HG03439 (cell line): Measurements from ENCODE around the gene LONRF2.
"Not testable (repeated sequence)": the region's sequence is repeated elsewhere in the genome, so short reads cannot be mapped to it uniquely, and the experiment has no call there.

Experiments used
- ATAC-seq: cut with Tn5 transposase; IDR thresholded peaks from one replicate; pipeline ENCODE4 v1.9.1; 2021; ENCODE audit warnings: mild to moderate bottlenecking, moderate library complexity; ENCODE audit not compliant: unreplicated experiment

The LONRF2 gene

GRCh38 chr2:100321866-100322820 is at the start of gene LONRF2:
TSS of gene LONRF2 (minus strand) at chr2:100322501. CDS start at chr2:100322093, 408 bp downstream.
- no peak for ATAC-seq

- no peak for ATAC-seq
Observed at GRCh38 chr2:100367163-100367562, 44.9 kb upstream of the LONRF2 start.

- ATAC-seq: no peak
Observed at GRCh38 chr2:100365434-100365833, 43.1 kb upstream of the LONRF2 start.

GRCh38 chr2:100362269-100362668 is 40.0 kb upstream of the LONRF2 start:
- not testable (repeated sequence) for ATAC-seq

GRCh38 chr2:100359576-100359975 is 37.3 kb upstream of the LONRF2 start:
- ATAC-seq: no peak

GRCh38 chr2:100358554-100358953 is 36.3 kb upstream of the LONRF2 start:
- no peak for ATAC-seq

GRCh38 chr2:100352521-100352920 is 30.2 kb upstream of the LONRF2 start:
- ATAC-seq: no peak

- no peak for ATAC-seq
Observed at GRCh38 chr2:100350661-100351185, 28.4 kb upstream of the LONRF2 start.

GRCh38 chr2:100345144-100345543 is 22.8 kb upstream of the LONRF2 start:
- ATAC-seq: not testable (repeated sequence)

- ATAC-seq: no peak
Observed at GRCh38 chr2:100344433-100344832, 22.1 kb upstream of the LONRF2 start.

GRCh38 chr2:100342466-100342865 is 20.2 kb upstream of the LONRF2 start:
- ATAC-seq: not testable (repeated sequence)

- no peak for ATAC-seq
Observed at GRCh38 chr2:100339823-100340222, 17.5 kb upstream of the LONRF2 start.

GRCh38 chr2:100334929-100335328 is 12.6 kb upstream of the LONRF2 start:
- ATAC-seq: no peak

- ATAC-seq: no peak
Observed at GRCh38 chr2:100327742-100328141, 5.4 kb upstream of the LONRF2 start.

GRCh38 chr2:100321179-100321865 is 979 bp downstream of the LONRF2 start:
- no peak for ATAC-seq

- ATAC-seq: no peak
Observed at GRCh38 chr2:100320547-100321178, 1.6 kb downstream of the LONRF2 start.

- no peak for ATAC-seq
Observed at GRCh38 chr2:100317634-100318033, 4.7 kb downstream of the LONRF2 start.

- ATAC-seq: no peak
Observed at GRCh38 chr2:100309973-100310719, 12.2 kb downstream of the LONRF2 start.

- no peak for ATAC-seq
Observed at GRCh38 chr2:100309311-100309710, 13.0 kb downstream of the LONRF2 start.

- ATAC-seq: no peak
Observed at GRCh38 chr2:100303744-100304143, 18.6 kb downstream of the LONRF2 start.

- no peak for ATAC-seq
Observed at GRCh38 chr2:100302585-100302892, 19.8 kb downstream of the LONRF2 start.
